MM.1S (cell line): ENCODE results near the gene STRADB.

Experiments used
- DNase-seq: peaks from one replicate; pipeline ENCODE4 v3.0.0-alpha.2; 2015
- H2AFZ ChIP-seq: fragments of 300-600 bp; sonication (generic); 2 replicates; pipeline ENCODE4 v1.6.0; 2016; ENCODE audit warnings: antibody characterized with exemption, low read length
- H3F3A ChIP-seq: fragments of 300-600 bp; sonication (generic); 2 replicates; pipeline ENCODE4 v1.6.1; 2016; ENCODE audit warnings: mild to moderate bottlenecking, antibody characterized with exemption, low read length, moderate library complexity, mixed read lengths; ENCODE audit not compliant: insufficient read depth
- H3K27ac ChIP-seq: fragments of 300-600 bp; sonication (generic); 2 replicates; pipeline ENCODE4 v1.5.1; 2016; ENCODE audit warnings: mild to moderate bottlenecking, low read length
- H3K27me3 ChIP-seq: fragments of 300-600 bp; sonication (generic); replicated peaks from 2 replicates; pipeline ENCODE4 v1.6.0; 2016; ENCODE audit warnings: low read length; ENCODE audit not compliant: insufficient read depth
- H3K36me3 ChIP-seq: fragments of 300-600 bp; sonication (generic); replicated peaks from 2 replicates; pipeline ENCODE4 v1.6.1; 2016; ENCODE audit warnings: mild to moderate bottlenecking, low read length, mixed read lengths; ENCODE audit not compliant: insufficient read depth
- H3K4me1 ChIP-seq: fragments of 300-600 bp; sonication (generic); 2 replicates; pipeline ENCODE4 v1.6.1; 2016; ENCODE audit warnings: low read length, mixed read lengths
- H3K4me2 ChIP-seq: fragments of 300-600 bp; sonication (generic); 2 replicates; pipeline ENCODE4 v1.6.0; 2016; ENCODE audit warnings: low read depth, low read length
- H3K4me3 ChIP-seq: fragments of 300-600 bp; sonication (generic); 2 replicates; pipeline ENCODE4 v1.5.1; 2016; ENCODE audit warnings: low read length, mixed read lengths
- H3K79me2 ChIP-seq: fragments of 300-600 bp; sonication (generic); 2 replicates; pipeline ENCODE4 v1.6.1; 2016; ENCODE audit warnings: mixed run types, low read length, mixed read lengths
- H3K9ac ChIP-seq: fragments of 300-600 bp; sonication (generic); 2 replicates; pipeline ENCODE4 v1.6.1; 2016; ENCODE audit warnings: low read length, mixed read lengths
- H3K9me2 ChIP-seq: fragments of 300-600 bp; sonication (generic); replicated peaks from 2 replicates; pipeline ENCODE4 v1.6.1; 2016; ENCODE audit warnings: mild to moderate bottlenecking, low read length, mixed read lengths; ENCODE audit not compliant: insufficient read depth
- H3K9me3 ChIP-seq: fragments of 300-600 bp; sonication (generic); replicated peaks from 2 replicates; pipeline ENCODE4 v1.6.1; 2016; ENCODE audit warnings: mild to moderate bottlenecking, low read length, mixed read lengths; ENCODE audit not compliant: insufficient read depth
- H4K20me1 ChIP-seq: fragments of 300-600 bp; sonication (generic); 2 replicates; pipeline ENCODE4 v1.6.1; 2016; ENCODE audit warnings: mild to moderate bottlenecking, low read length, moderate library complexity, mixed read lengths; ENCODE audit not compliant: insufficient read depth
- EZH2 ChIP-seq: fragments of 300-600 bp; sonication (generic); optimal IDR thresholded peaks from 2 replicates; pipeline ENCODE3; 2017; ENCODE audit warnings: low read depth, mild to moderate bottlenecking, antibody characterized with exemption, low read length, mixed read lengths
- EZH2phosphoT487 ChIP-seq: fragments of 300-600 bp; sonication (generic); IDR thresholded peaks from 2 replicates; pipeline ENCODE4 v1.6.1; 2018; ENCODE audit warnings: antibody characterized with exemption, low read length
- TF ChIP-seq, protein P1 (sequence below): fragments of 300-600 bp; sonication (generic); IDR thresholded peaks from 2 replicates; pipeline ENCODE4 v1.5.1; 2016; ENCODE audit warnings: antibody characterized with exemption, low read length, mixed read lengths

Gene STRADB, protein sequence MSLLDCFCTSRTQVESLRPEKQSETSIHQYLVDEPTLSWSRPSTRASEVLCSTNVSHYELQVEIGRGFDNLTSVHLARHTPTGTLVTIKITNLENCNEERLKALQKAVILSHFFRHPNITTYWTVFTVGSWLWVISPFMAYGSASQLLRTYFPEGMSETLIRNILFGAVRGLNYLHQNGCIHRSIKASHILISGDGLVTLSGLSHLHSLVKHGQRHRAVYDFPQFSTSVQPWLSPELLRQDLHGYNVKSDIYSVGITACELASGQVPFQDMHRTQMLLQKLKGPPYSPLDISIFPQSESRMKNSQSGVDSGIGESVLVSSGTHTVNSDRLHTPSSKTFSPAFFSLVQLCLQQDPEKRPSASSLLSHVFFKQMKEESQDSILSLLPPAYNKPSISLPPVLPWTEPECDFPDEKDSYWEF

DNA sequence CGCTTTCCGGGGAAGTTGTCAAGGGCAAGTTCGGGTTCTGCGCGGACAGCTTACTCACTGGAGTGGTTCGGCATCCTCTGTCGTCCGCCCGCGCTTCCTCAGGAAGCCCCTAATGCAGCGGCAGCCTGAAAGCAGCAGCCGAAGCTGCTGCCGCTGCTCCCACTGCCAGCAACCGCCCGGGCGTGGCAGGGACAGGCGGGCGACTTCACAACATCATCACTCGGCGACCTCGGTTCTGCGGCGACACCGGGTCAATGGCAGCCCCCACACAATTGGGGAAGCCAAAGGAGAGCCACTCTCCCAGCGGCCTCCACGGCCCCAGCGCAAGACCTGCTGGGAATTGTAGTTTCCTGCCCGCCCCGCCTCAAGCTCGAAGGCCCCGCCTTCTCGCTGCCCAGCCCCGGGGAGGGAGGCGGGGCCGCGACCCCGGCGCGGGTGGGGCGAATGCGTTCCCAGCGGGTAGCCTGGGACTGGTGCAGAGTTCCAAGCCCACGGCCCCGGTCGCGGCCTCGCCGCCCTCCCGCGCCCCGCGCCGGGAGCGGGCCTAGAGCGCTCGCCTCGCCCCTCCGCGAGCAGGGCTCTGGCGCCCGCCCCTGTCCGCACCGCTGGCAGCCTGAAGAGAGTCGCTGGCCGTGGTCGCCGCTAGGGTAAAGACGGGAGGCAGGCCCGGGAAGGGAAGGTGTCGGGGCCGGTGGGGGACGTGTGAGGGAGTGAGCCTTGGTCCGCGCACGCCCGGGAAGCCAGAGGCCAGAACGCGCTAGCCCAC is at the start of gene STRADB, which contains the start of gene TRAK2:
Gene STRADB (plus strand): TSS at position 449 of the 766 bp plus-strand sequence. CDS start 3,101 bp downstream, outside the sequence.
Gene TRAK2 (minus strand): TSS at position 167 of the 766 bp plus-strand sequence. CDS start 30,951 bp downstream, outside the sequence.
- no peaks in the 10 kb centered on the region for H3K9me3 ChIP-seq
- no peaks in the 10 kb centered on the region for H3K27me3 ChIP-seq
- H3K4me2 ChIP-seq, result peak within 1 kb of the TSS; percentile 65
- H2AFZ ChIP-seq, result peak within 1 kb of the TSS; percentile 95
- peak within 1 kb of the TSS; percentile 91 for H3K4me3 ChIP-seq
- peaks cover 13% of the 10 kb centered on the region; the same call in 1 of the 2 replicates for H3K4me1 ChIP-seq
- no peaks in the 10 kb centered on the region for H4K20me1 ChIP-seq
- H3K36me3 ChIP-seq, result no peaks in the 10 kb centered on the region
- H3K9ac ChIP-seq, result peak within 1 kb of the TSS; percentile 72
- no peaks in the 10 kb centered on the region for H3F3A ChIP-seq
- TF ChIP-seq EZH2phosphoT487, result no peak
- TF ChIP-seq, protein P1, sequence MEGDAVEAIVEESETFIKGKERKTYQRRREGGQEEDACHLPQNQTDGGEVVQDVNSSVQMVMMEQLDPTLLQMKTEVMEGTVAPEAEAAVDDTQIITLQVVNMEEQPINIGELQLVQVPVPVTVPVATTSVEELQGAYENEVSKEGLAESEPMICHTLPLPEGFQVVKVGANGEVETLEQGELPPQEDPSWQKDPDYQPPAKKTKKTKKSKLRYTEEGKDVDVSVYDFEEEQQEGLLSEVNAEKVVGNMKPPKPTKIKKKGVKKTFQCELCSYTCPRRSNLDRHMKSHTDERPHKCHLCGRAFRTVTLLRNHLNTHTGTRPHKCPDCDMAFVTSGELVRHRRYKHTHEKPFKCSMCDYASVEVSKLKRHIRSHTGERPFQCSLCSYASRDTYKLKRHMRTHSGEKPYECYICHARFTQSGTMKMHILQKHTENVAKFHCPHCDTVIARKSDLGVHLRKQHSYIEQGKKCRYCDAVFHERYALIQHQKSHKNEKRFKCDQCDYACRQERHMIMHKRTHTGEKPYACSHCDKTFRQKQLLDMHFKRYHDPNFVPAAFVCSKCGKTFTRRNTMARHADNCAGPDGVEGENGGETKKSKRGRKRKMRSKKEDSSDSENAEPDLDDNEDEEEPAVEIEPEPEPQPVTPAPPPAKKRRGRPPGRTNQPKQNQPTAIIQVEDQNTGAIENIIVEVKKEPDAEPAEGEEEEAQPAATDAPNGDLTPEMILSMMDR, result peak; percentile 10
- H3K9me2 ChIP-seq, result no peaks in the 10 kb centered on the region
- H3K27ac ChIP-seq, result peak within 1 kb of the TSS; percentile 48; the same call in 1 of the 2 replicates
- peak; percentile 96 for DNase-seq
- H3K79me2 ChIP-seq, result peaks cover 24% of the 10 kb centered on the region

DNA sequence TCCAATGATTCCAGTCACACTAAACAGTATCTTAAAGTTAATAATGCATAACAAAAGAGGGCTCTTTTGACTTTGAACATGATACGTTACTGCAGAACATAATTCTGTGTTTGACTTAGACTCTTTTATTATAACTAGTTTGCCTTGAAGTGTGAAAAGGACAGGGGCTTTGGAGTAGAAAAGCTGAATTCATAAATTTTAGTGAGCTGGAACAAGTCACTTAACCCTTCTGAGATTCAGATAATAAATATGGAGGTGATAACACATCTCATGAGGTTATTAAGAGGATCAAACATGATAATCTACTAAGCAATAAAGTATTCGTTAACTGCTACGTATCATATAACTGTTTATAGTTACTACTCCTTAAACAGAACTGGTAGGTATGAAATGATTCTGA is 49.7 kb upstream of the STRADB start:
- H4K20me1 ChIP-seq, result no peaks in the 10 kb centered on the region
- no peak overlapping the region for H3K4me2 ChIP-seq
- H3K36me3 ChIP-seq, result no peaks in the 10 kb centered on the region
- no peak overlapping the region for H3K4me3 ChIP-seq
- no peaks in the 10 kb centered on the region for H3K79me2 ChIP-seq
- H3K27me3 ChIP-seq, result no peaks in the 10 kb centered on the region
- no peak overlapping the region for H2AFZ ChIP-seq
- no peaks in the 10 kb centered on the region for H3K9me3 ChIP-seq
- no peak overlapping the region for H3K9ac ChIP-seq
- TF ChIP-seq, protein P1, result no peak
- TF ChIP-seq EZH2 (no peak), EZH2phosphoT487 (no peak)
- DNase-seq, result no peak
- H3F3A ChIP-seq, result no peaks in the 10 kb centered on the region
- no peaks in the 10 kb centered on the region for H3K4me1 ChIP-seq
- no peaks in the 10 kb centered on the region for H3K9me2 ChIP-seq
- H3K27ac ChIP-seq, result no peak overlapping the region

DNA sequence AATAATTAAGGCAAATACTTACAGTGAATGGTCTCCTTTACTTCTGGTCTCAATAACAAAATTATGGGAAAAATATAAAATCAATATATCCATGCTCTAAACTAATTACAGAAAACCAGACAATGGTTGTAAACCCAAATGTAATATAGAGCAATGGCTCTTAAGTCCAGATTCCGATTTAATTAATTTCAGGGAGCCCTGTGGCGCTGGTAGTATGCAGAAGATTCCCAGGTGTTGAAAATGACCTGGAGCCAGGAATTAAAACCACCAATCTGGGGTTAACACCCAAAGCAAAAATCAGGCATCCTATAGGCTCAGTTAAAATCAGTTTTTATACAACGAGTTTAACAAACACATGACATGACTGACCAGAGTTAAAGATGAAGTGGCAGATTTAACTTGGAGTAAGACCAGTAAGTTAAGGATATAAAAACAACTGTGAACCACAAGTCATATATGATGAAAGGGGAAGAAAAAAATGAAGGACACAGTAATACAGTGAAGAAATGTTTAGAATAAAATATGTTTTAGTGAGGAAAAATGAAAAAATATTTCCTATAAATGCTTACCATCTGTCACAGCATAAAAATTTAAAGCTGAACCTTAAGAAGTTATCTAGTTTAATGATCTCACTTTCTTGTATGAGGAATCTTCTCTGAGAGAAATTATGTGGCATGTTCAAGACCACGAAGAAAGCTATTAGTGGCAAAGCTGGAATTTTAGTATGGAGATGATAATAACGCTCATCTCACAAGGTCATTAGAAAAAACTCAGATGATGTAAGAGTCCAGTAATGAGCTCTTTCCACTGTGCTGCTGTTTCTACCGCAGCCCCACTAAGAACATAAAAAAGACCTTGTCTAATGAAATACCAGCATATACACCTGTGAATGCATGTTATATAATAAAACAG is 48.6 kb upstream of the STRADB start:
- H3K4me2 ChIP-seq, result no peak overlapping the region
- no peaks in the 10 kb centered on the region for H4K20me1 ChIP-seq
- no peak overlapping the region for H3K9ac ChIP-seq
- H3F3A ChIP-seq, result no peaks in the 10 kb centered on the region
- no peak overlapping the region for H3K27ac ChIP-seq
- H3K9me2 ChIP-seq, result no peaks in the 10 kb centered on the region
- DNase-seq, result no peak
- no peaks in the 10 kb centered on the region for H3K79me2 ChIP-seq
- no peaks in the 10 kb centered on the region for H3K4me1 ChIP-seq
- no peaks in the 10 kb centered on the region for H3K36me3 ChIP-seq
- H3K27me3 ChIP-seq, result no peaks in the 10 kb centered on the region
- H3K4me3 ChIP-seq, result no peak overlapping the region
- H3K9me3 ChIP-seq, result no peaks in the 10 kb centered on the region
- TF ChIP-seq, protein P1, result no peak
- TF ChIP-seq EZH2phosphoT487 (no peak), EZH2 (no peak)
- H2AFZ ChIP-seq, result no peak overlapping the region
